Nephron progenitor cell (in vitro differentiated cells): ENCODE measurements around the gene ANO1.
"Not testable (repeated sequence)": the region's sequence is repeated elsewhere in the genome, so short reads cannot be mapped to it uniquely, and the experiment has no call there.

Experiments used
- DNase-seq: peaks from one replicate; pipeline ENCODE4 v3.0.0; 2021
- H3K27ac Mint-ChIP-seq: 2 replicates; pipeline ENCODE4 v1.8.0; 2021; ENCODE audit warnings: mild to moderate bottlenecking, moderate library complexity, mixed read lengths
- H3K27me3 Mint-ChIP-seq: 2 replicates; pipeline ENCODE4 v1.8.0; 2021; ENCODE audit warnings: mild to moderate bottlenecking, low read depth, mixed read lengths; ENCODE audit not compliant: poor library complexity
- H3K36me3 Mint-ChIP-seq: 2 replicates; pipeline ENCODE4 v1.8.0; 2021; ENCODE audit warnings: low read depth, mixed read lengths
- H3K4me1 Mint-ChIP-seq: 2 replicates; pipeline ENCODE4 v1.8.0; 2021; ENCODE audit warnings: mixed read lengths
- H3K4me3 Mint-ChIP-seq: 2 replicates; pipeline ENCODE4 v1.8.0; 2021; ENCODE audit warnings: mild to moderate bottlenecking, moderate library complexity, mixed read lengths
- H3K9me3 Mint-ChIP-seq: 2 replicates; pipeline ENCODE4 v1.8.0; 2021; ENCODE audit warnings: mild to moderate bottlenecking, moderate library complexity, mixed read lengths
- CTCF ChIP-seq: fragments of 200-600 bp; sonication (generic); IDR thresholded peaks from 2 replicates; pipeline ENCODE4 v1.5.0; 2021; ENCODE audit warnings: antibody characterized with exemption

ANO1 gene

GRCh38 chr11:70194792-70195791, 117.0 kb downstream of the ANO1 start:
- TF ChIP-seq CTCF = no peak
- H3K27me3 Mint-ChIP-seq = peaks cover 29% of the 10 kb centered on the region

GRCh38 chr11:70200212-70200844, 122.2 kb downstream of the ANO1 start:
- H3K9me3 Mint-ChIP-seq = peaks cover 4% of the 10 kb centered on the region
- H3K36me3 Mint-ChIP-seq = no peaks in the 10 kb centered on the region
- DNase-seq = no peak
- no peak for TF ChIP-seq CTCF
- no peak overlapping the region for H3K27ac Mint-ChIP-seq
- H3K27me3 Mint-ChIP-seq = peaks cover 30% of the 10 kb centered on the region
- H3K4me1 Mint-ChIP-seq = peaks cover 17% of the 10 kb centered on the region
- no peak overlapping the region for H3K4me3 Mint-ChIP-seq

More at GRCh38 chr11:70194792-70195791, 117.0 kb downstream of the ANO1 start:
- H3K9me3 Mint-ChIP-seq = peaks cover 2% of the 10 kb centered on the region
- H3K4me3 Mint-ChIP-seq = no peak overlapping the region
- H3K36me3 Mint-ChIP-seq = no peaks in the 10 kb centered on the region
- H3K4me1 Mint-ChIP-seq = peaks cover 4% of the 10 kb centered on the region
- no peak overlapping the region for H3K27ac Mint-ChIP-seq
- no peak for DNase-seq

- Mint-ChIP-seq H3K27me3 (peaks cover 26% of the 10 kb centered on the region), H3K4me1 (peaks cover 24% of the 10 kb centered on the region)
- not testable (repeated sequence) for H3K9me3 Mint-ChIP-seq, H3K27ac Mint-ChIP-seq, H3K36me3 Mint-ChIP-seq, H3K4me3 Mint-ChIP-seq, DNase-seq
Observed at GRCh38 chr11:70201047-70201446, 122.9 kb downstream of the ANO1 start.

- no peak for TF ChIP-seq CTCF
- DNase-seq = no peak
- Mint-ChIP-seq H3K27me3 (peaks cover 22% of the 10 kb centered on the region), H3K4me1 (peaks cover 30% of the 10 kb centered on the region), H3K27ac (no peak overlapping the region), H3K36me3 (peaks cover 12% of the 10 kb centered on the region), H3K4me3 (peak overlapping the region; percentile 96), H3K9me3 (peaks cover 4% of the 10 kb centered on the region)
Observed at GRCh38 chr11:70201882-70202861, 124.1 kb downstream of the ANO1 start.

GRCh38 chr11:70202920-70203750, 125.0 kb downstream of the ANO1 start, which contains the start of gene FADD:
Gene FADD, plus strand, starts transcription at chr11:70203296. Its CDS starts 164 bp downstream, at chr11:70203460.
- no peak for TF ChIP-seq CTCF
- peak within 1 kb of the TSS; percentile 96 for H3K4me3 Mint-ChIP-seq
- peaks cover 4% of the 10 kb centered on the region for H3K9me3 Mint-ChIP-seq
- H3K4me1 Mint-ChIP-seq = peaks cover 30% of the 10 kb centered on the region
- peak; percentile 86 for DNase-seq
- H3K27me3 Mint-ChIP-seq = peaks cover 19% of the 10 kb centered on the region
- H3K36me3 Mint-ChIP-seq = peaks cover 15% of the 10 kb centered on the region
- H3K27ac Mint-ChIP-seq = peak within 1 kb of the TSS; percentile 42
